Measurements from ENCODE around the gene ARMC5. TPM values are rescaled to one million over a fixed set of nuclear protein-coding genes. Genes with fewer than 3 reads are reported as not detected.
"Not testable (repeated sequence)": the region's sequence is repeated elsewhere in the genome, so short reads cannot be mapped to it uniquely, and the experiment has no call there.

Gene ARMC5, protein sequence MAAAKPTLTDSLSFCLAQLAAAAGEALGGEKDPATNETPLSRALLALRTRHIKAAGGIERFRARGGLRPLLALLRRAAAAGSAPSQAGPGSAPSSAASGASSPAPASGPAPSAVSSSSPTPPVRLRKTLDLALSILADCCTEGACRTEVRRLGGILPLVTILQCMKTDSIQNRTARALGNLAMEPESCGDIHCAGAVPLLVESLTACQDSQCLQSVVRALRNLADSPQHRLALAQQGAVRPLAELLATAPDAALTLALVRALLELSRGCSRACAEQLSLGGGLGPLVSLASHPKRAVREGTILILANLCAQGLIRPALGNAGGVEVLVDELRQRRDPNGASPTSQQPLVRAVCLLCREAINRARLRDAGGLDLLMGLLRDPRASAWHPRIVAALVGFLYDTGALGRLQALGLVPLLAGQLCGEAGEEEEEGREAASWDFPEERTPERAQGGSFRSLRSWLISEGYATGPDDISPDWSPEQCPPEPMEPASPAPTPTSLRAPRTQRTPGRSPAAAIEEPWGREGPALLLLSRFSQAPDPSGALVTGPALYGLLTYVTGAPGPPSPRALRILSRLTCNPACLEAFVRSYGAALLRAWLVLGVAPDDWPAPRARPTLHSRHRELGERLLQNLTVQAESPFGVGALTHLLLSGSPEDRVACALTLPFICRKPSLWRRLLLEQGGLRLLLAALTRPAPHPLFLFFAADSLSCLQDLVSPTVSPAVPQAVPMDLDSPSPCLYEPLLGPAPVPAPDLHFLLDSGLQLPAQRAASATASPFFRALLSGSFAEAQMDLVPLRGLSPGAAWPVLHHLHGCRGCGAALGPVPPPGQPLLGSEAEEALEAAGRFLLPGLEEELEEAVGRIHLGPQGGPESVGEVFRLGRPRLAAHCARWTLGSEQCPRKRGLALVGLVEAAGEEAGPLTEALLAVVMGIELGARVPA
- 11.3 and 12.7 TPM in 2 replicates for total RNA-seq (2014; rRNA removed; shearing (Covaris generic); ENCODE audit: low replicate concordance)

DNA sequence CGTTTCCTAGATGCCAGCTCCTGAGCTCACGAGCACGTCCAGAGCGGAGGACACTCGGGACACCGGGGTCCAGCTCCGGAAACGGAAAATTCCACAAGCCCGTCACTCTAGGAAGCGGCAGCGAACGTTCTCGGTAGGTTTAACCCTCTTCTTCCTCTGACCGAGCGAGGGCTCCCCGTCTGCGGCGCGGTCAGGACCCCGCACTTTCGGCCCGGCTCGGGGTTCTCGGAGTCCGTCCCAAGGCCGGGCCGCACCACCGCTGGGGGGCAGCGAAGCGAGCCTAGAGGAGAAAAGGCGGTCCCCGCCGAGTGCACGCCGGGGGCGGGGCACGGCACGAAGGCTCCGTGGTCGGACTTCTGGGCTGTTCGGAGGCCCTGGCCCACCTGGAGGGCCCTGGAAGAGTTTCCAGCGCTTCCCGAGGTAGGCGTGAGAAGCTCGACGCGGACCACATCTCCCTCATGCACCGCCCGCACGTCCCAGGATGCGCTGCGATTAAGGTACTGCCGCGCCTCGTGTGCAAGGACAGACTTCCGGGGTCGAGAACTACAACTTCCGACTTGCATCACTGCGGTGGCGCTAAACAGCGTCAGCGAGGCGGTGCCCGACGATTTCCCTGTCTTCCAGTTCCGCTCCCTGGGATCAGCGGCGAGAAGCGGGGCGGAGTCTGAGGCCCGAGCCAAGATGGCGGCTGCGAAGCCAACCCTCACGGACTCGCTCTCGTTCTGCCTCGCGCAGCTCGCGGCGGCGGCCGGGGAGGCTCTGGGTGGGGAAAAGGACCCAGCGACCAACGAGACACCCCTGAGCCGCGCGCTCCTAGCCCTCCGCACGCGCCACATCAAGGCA lies at the start of gene ARMC5:
TSS of gene ARMC5 (plus strand) at position 658 of the 843 bp plus-strand sequence. CDS start at position 682, 24 bp downstream.
- peaks cover 43% of the 10 kb centered on the region for H3K36me3 ChIP-seq
- H3K27me3 ChIP-seq, result no peaks in the 10 kb centered on the region

DNA sequence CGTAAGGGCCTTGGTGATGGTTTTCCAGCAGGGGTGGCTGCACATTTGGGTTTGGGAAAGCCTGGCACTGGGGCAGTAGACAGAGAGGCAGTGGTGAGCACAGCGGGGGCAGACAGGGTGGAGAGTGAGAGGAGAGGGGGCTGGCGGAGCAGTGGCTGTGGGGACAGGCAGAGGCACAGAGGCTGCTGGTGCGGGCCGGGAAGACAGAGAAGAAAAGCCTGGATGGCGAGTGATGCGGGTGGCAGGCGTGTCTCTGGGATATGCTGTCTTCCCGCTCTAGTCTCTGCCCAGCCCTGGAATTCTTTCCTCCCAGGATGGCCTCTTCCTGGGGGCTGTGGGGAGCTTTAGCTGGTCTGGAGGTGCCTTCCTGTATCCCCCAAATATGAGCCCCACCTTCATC lies 49.2 kb upstream of the ARMC5 start:
- H3K4me3 ChIP-seq, result no peak overlapping the region
- H3K36me3 ChIP-seq, result no peaks in the 10 kb centered on the region
- no peak for DNase-seq
- H3K27me3 ChIP-seq, result no peaks in the 10 kb centered on the region; the same call in 1 of the 2 replicates
- no peaks in the 10 kb centered on the region for H3K9me3 ChIP-seq

More for the DNA sequence above, at the start of gene ARMC5:
- no peaks in the 10 kb centered on the region for H3K9me3 ChIP-seq
- peak; percentile 99 for DNase-seq
- peak within 1 kb of the TSS; percentile 91 for H3K4me3 ChIP-seq

DNA sequence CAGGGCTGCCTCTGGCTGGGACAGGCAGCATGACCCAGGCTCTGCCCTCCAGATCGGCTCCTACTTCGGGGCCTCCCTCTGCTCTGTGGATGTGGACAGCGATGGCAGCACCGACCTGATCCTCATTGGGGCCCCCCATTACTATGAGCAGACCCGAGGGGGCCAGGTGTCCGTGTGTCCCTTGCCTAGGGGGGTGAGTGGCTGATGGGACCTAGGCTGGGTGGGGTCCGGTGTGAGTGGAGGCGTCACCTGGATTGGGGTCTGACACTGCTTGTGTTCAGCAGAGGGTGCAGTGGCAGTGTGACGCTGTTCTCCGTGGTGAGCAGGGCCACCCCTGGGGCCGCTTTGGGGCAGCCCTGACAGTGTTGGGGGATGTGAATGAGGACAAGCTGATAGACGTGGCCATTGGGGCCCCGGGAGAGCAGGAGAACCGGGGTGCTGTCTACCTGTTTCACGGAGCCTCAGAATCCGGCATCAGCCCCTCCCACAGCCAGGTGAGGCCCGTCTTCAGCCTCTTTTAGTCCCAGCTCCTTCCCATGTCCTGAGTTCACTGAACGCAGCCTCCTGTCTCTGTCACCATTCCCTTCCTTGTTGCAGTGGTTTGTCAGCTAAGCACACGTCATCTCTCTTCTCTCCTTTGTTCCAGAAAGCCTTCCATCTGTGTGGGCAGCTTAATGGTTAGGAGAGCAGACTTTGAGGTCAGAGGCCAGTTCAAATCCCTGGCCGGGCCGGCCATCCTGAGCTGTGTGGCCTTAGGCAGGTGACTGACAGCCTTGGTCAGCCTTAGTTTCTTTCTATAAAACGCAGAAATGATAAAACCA lies 48.1 kb upstream of the ARMC5 start:
- H3K4me3 ChIP-seq, result no peak overlapping the region
- no peaks in the 10 kb centered on the region; the same call in 1 of the 2 replicates for H3K27me3 ChIP-seq
- no peaks in the 10 kb centered on the region for H3K36me3 ChIP-seq
- DNase-seq, result no peak
- H3K9me3 ChIP-seq, result no peaks in the 10 kb centered on the region

DNA sequence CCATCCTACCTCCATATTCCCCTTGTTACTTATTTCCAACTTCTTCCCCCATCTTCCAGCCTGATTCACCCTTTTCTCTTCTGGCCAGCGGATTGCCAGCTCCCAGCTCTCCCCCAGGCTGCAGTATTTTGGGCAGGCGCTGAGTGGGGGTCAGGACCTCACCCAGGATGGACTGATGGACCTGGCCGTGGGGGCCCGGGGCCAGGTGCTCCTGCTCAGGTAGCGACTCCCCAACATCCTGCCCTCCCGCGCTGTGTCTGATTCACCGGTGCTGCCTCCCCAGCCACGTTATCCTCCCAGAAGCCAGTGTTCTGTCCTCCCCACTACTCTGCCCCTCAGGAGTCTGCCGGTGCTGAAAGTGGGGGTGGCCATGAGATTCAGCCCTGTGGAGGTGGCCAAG lies 46.6 kb upstream of the ARMC5 start:
- H3K4me3 ChIP-seq, result no peak overlapping the region
- H3K9me3 ChIP-seq, result no peaks in the 10 kb centered on the region
- no peaks in the 10 kb centered on the region; the same call in 1 of the 2 replicates for H3K27me3 ChIP-seq
- H3K36me3 ChIP-seq, result no peaks in the 10 kb centered on the region
- no peak for DNase-seq

DNA sequence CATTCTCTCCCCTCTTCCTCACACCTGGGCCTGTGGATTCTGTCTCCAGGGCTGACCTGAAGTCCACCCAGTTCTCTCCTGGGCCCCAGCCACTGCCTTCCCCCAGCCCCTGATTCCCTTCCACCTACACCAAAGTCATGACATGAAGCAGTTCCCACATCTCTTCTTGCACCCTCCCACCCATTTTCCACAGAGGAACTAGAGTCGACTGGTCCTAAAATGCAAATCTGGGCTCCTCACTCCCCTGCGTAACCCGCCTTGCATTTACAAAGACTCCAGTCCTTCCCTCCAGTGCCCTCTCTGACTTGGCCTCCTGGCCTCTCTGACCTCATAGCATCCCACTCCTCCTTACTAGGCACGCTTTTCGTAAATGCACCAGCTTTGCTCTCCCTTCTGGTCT lies 45.9 kb upstream of the ARMC5 start:
- H3K9me3 ChIP-seq, result no peaks in the 10 kb centered on the region
- no peaks in the 10 kb centered on the region; the same call in 1 of the 2 replicates for H3K27me3 ChIP-seq
- no peaks in the 10 kb centered on the region for H3K36me3 ChIP-seq
- DNase-seq, result no peak
- no peak overlapping the region for H3K4me3 ChIP-seq

DNA sequence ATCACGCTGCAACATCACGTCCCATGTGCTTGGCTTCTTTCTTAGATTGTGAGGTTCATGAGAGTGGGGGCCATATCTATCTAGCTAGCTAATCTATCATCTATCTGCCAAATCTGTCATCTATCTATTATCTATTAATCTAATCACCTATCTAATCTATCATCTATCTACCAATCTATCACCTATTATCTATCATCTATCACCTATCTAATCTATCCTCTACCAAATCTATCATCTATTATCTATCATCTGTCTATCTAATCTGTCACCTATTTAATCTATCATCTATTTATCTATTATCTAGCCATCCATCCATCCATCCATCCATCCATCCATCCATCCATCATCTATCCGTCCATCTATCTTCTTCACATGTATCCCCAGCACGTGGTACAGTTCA lies 45.4 kb upstream of the ARMC5 start:
- H3K36me3 ChIP-seq, result no peaks in the 10 kb centered on the region
- H3K4me3 ChIP-seq, result no peak overlapping the region
- no peaks in the 10 kb centered on the region for H3K9me3 ChIP-seq
- H3K27me3 ChIP-seq, result no peaks in the 10 kb centered on the region; the same call in 1 of the 2 replicates
- DNase-seq, result no peak

DNA sequence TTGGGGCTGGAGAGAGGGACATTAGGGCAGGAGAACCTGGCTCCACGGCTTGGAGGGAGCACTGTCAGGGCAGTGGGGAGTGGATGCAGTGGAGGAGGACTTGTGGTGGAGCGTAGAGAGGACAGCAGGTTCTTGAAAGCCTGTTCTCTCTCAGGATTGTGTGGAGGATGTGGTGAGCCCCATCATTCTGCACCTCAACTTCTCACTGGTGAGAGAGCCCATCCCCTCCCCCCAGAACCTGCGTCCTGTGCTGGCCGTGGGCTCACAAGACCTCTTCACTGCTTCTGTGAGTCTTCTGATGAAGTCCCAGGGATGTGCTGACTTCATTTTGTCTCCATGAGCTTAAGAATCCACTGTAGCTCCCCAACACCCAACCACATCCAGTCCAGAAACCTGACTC lies 44.6 kb upstream of the ARMC5 start:
- H3K27me3 ChIP-seq, result no peaks in the 10 kb centered on the region; the same call in 1 of the 2 replicates
- no peak for DNase-seq
- H3K9me3 ChIP-seq, result no peaks in the 10 kb centered on the region
- H3K36me3 ChIP-seq, result no peaks in the 10 kb centered on the region
- H3K4me3 ChIP-seq, result no peak overlapping the region

DNA sequence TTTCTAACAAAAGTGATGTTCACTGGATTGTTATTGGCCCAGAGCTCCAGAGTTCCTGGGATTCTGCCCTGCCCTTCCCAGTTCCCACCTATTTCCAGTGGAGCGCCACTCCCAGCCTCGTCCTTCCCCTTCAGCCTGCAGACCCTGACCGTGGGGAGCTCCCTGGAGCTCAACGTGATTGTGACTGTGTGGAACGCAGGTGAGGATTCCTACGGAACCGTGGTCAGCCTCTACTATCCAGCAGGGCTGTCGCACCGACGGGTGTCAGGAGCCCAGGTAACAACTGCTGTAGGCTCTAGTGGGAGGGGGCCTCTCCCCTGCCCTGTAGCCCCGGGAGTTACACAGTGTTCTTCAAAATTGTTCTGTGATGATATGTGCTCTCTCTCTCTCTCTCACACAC lies 42.9 kb upstream of the ARMC5 start:
- no peaks in the 10 kb centered on the region for H3K9me3 ChIP-seq
- H3K27me3 ChIP-seq, result no peaks in the 10 kb centered on the region; the same call in 1 of the 2 replicates
- no peak for DNase-seq
- H3K36me3 ChIP-seq, result no peaks in the 10 kb centered on the region
- H3K4me3 ChIP-seq, result no peak overlapping the region

DNA sequence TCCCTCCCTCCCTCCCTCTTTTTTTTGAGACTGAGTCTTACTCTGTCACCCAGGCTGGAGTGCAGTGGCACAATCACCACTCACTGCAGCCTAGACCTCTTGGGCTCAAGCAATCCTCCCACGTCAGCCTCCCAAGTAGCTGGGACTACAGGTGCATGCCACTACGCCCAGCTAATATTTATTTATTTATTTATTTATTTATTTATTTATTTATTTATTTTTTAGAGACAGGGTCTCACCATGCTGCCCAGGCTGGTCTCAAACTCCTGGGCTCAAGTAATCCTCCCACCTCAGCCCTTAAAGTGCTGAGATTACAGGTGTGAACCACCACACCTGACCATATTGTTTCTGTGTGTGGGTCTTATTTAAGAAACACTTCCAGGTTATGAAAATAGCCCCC lies 42.3 kb upstream of the ARMC5 start:
- H3K36me3 ChIP-seq, H3K27me3 ChIP-seq, H3K9me3 ChIP-seq, H3K4me3 ChIP-seq, DNase-seq: not testable (repeated sequence)

DNA sequence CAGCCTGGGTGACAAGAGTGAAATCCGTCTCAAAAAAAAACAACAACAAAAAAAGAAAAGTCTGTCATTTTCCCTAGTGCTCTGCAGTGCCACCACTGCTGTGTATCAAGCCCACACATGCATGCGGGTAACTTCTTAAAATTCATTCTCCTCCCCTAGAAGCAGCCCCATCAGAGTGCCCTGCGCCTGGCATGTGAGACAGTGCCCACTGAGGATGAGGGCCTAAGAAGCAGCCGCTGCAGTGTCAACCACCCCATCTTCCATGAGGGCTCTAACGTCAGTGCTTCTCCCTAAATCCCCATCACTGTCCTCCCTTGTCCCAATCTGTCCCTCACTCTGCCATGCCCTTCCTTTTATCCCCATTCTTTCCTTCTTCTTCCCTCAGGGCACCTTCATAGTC lies 41.4 kb upstream of the ARMC5 start:
- no peaks in the 10 kb centered on the region for H3K9me3 ChIP-seq
- H3K4me3 ChIP-seq, result no peak overlapping the region
- H3K27me3 ChIP-seq, result peaks cover 2% of the 10 kb centered on the region; the same call in 1 of the 2 replicates
- H3K36me3 ChIP-seq, result no peaks in the 10 kb centered on the region
- DNase-seq, result no peak

DNA sequence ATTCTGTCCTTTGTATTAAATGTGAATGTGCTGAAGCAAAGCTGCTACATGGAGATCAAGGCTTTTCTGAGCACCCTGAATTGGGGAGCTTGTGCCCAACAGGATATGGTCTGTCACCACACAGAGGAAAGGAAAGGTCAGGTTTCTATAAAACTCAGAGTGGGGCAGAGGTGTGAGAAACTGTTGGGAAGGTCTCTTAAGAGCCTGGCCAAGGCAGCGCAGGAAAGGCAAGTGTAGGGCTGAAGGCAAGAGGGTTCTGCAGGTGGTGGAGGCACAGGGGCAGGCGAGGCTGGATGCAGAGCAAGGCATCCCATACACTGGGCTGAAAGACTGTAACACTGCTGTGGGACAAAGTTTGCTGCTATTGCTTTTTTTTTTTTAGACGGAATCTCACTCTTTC lies 39.3 kb upstream of the ARMC5 start:
- no peak overlapping the region for H3K4me3 ChIP-seq
- no peak for DNase-seq
- no peaks in the 10 kb centered on the region for H3K9me3 ChIP-seq
- H3K36me3 ChIP-seq, result no peaks in the 10 kb centered on the region
- H3K27me3 ChIP-seq, result peaks cover 2% of the 10 kb centered on the region; the same call in 1 of the 2 replicates

DNA sequence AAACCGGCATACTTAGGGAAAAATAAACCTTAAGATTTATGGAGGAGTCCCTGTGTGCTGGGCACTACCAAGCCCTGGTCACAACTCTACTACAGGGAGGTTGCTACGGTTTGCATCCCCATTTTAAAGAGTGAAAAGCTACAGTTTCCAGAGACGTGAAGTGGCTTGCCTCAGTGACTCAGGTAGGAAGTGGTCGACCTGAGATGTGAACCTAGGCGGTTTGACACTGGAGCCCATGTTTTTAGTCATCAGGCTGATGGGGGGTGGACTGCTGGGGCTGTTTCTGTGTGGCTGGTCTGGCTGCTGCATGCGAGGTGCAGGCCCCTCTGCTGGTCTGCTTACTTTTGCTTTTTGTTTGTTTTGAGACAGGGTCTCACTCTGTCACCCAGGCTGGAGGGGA lies 37.7 kb upstream of the ARMC5 start:
- H3K36me3 ChIP-seq, result no peaks in the 10 kb centered on the region
- peaks cover 2% of the 10 kb centered on the region; the same call in 1 of the 2 replicates for H3K27me3 ChIP-seq
- H3K9me3 ChIP-seq, result no peaks in the 10 kb centered on the region
- no peak overlapping the region for H3K4me3 ChIP-seq
- no peak for DNase-seq

DNA sequence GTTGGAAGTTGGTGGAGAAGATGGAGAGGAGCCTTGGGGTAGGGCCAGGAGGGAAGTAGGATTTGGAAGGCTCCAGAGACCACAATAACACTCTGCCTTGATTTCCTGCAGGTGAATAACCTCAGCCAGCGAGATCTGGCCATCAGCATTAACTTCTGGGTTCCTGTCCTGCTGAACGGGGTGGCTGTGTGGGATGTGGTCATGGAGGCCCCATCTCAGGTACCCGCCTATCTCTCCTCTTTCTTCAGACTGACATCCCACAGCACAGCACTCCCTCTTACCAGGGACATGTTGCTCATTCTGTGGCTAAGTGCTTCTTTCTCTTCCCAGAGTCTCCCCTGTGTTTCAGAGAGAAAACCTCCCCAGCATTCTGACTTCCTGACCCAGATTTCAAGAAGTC lies 36.1 kb upstream of the ARMC5 start:
- DNase-seq, result no peak
- H3K9me3 ChIP-seq, result no peaks in the 10 kb centered on the region
- H3K36me3 ChIP-seq, result no peaks in the 10 kb centered on the region
- no peak overlapping the region for H3K4me3 ChIP-seq
- peaks cover 2% of the 10 kb centered on the region; the same call in 1 of the 2 replicates for H3K27me3 ChIP-seq

DNA sequence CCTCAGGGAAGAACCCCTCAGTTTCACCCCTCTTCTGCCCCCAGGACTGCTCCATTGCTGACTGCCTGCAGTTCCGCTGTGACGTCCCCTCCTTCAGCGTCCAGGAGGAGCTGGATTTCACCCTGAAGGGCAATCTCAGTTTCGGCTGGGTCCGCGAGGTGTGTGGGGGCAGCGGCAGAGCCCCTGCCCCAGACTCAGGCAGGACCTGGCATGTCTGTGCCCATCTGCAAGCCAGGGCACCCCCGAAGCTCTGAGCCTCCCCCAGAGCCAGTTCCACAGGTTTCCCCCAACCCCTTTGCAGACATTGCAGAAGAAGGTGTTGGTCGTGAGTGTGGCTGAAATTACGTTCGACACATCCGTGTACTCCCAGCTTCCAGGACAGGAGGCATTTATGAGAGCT lies 35.5 kb upstream of the ARMC5 start:
- Histone ChIP-seq H3K4me3 (no peak overlapping the region), H3K36me3 (no peaks in the 10 kb centered on the region), H3K27me3 (peaks cover 2% of the 10 kb centered on the region; the same call in 1 of the 2 replicates), H3K9me3 (no peaks in the 10 kb centered on the region)
- DNase-seq, result no peak

DNA sequence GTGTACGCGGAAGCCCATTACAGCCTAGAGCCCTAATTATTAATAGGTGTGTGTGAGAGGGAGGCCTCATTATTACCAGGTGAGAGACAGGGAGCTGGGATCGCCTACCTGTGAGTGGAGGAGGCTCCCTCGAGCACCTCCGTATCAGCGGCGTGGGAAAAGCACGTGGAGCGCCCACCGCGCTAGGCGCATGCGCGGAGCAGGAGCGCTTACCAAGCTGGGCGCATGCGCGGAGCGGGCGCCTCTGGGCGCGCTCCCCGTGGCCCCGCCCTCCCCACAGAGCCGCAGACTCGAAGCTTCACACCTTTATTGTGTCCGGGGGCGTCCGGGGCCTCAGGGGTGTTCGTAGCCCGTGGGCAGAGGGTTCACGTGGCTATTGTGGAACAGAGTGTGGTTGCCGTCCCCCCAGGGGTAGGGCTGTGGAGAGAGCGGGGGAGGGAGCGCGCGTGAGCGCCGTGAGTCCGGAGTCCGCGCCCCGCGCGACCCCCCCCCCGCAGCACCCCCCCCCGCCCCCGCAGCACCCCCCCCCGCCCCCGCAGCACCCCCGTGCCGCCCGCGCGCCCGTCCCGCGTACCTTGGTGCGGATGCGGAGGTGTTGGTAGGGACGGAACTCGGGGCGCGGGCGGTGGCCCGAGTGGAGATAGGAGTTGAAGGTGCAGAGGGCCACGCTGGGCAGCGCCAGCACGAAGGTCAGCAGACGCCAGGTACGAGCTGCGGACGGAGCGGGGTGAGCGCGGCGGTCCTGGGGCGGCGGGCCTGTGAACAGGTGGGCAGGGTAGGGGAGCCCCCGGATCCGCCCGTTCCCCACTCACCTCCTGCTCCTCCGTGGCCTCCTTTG lies 31.6 kb upstream of the ARMC5 start:
- H3K27me3 ChIP-seq, result no peaks in the 10 kb centered on the region; the same call in 1 of the 2 replicates
- H3K36me3 ChIP-seq, result no peaks in the 10 kb centered on the region
- DNase-seq, result peak; percentile 57

More for the DNA sequence above, 31.6 kb upstream of the ARMC5 start:
- Histone ChIP-seq H3K4me3 (peak overlapping the region; percentile 30), H3K9me3 (no peaks in the 10 kb centered on the region)
